Prostate gland (tissue), 2 donors: Measurements from ENCODE around the gene FBXO15.

Source experiments
- POLR2A ChIP-seq: fragments of 450-650 bp; IDR thresholded peaks from one replicate; pipeline ENCODE4 v1.6.1; 2016; ENCODE audit warnings: antibody characterized with exemption, mild to moderate bottlenecking
- POLR2AphosphoS5 ChIP-seq: sonication (generic); formaldehyde crosslinking; IDR thresholded peaks from one replicate; pipeline ENCODE4 v1.6.1; 2017; ENCODE audit warnings: antibody characterized with exemption
- TF ChIP-seq, protein P1 (sequence below), 4 experiments: fragments of 200-600 bp in 2 of 4; fragments of 450-650 bp in 2 of 4; sonication (generic) in 2 of 4; IDR thresholded peaks; 1 replicate in 3 of 4; 2 replicates in 1 of 4; pipeline ENCODE4 v1.5.1; 2016 to 2019; ENCODE audit warnings: antibody characterized with exemption in 4 of 4, mild to moderate bottlenecking in 2 of 4, moderate library complexity in 2 of 4

DNA sequence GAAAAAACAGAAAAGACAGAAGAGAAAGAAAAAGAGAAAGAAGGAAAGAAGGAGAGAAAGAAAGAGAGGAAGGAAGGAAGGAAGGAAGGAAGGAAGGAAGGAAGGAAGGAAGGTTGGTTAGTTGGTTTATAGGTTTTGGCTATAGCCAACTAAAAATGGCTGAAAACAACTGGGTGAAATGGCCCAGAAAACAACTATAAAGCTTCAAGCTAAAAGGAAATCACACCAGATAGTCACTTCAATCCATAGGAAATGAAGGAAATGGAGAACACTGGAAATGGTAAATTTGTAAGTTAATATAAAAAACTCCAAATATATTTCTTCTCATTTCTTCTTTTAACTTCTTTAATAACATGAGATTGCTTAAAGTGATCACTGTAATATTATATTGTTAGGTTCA, 118.5 kb downstream of the FBXO15 start:
- TF ChIP-seq, protein P1, sequence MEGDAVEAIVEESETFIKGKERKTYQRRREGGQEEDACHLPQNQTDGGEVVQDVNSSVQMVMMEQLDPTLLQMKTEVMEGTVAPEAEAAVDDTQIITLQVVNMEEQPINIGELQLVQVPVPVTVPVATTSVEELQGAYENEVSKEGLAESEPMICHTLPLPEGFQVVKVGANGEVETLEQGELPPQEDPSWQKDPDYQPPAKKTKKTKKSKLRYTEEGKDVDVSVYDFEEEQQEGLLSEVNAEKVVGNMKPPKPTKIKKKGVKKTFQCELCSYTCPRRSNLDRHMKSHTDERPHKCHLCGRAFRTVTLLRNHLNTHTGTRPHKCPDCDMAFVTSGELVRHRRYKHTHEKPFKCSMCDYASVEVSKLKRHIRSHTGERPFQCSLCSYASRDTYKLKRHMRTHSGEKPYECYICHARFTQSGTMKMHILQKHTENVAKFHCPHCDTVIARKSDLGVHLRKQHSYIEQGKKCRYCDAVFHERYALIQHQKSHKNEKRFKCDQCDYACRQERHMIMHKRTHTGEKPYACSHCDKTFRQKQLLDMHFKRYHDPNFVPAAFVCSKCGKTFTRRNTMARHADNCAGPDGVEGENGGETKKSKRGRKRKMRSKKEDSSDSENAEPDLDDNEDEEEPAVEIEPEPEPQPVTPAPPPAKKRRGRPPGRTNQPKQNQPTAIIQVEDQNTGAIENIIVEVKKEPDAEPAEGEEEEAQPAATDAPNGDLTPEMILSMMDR (IDR thresholded peaks at IDR 0.05) = no peak
- no peak for TF ChIP-seq POLR2A
- TF ChIP-seq POLR2AphosphoS5 = no peak
